SK-N-SH (cell line): Measurements from ENCODE around the gene EN2. TPM values are rescaled to one million over a fixed set of nuclear protein-coding genes. Genes with fewer than 3 reads are reported as not detected.
A peak's percentile ranks its signal among the peaks of the same experiment; 100 is the strongest.

ENCODE experiments used
- CTCF ChIA-PET: fragments of 300-600, 350-600 bp; formaldehyde crosslinking; extraction: SDS; loops from one replicate; lab custom pipeline; 2021; lab: Yijun Ruan, JAX
- POLR2A ChIA-PET: fragments of 350-600 bp; sonication (Branson Sonifier 250); formaldehyde crosslinking; extraction: SDS; loops from one replicate; lab custom pipeline; 2020; ENCODE audit warnings: antibody characterized with exemption, inconsistent platforms; lab: Yijun Ruan, JAX
- DNase-seq: peaks from one replicate; pipeline ENCODE4 v3.0.0; 2012
- H2AFZ ChIP-seq: fragments of 200-600 bp; sonication (generic); 2 replicates; pipeline ENCODE4 v1.8.1; 2016; ENCODE audit warnings: antibody characterized with exemption, mild to moderate bottlenecking, low read depth
- H3F3A ChIP-seq: fragments of 200-600 bp; sonication (generic); replicated peaks from 2 replicates; pipeline ENCODE3; 2016; ENCODE audit warnings: antibody characterized with exemption, mild to moderate bottlenecking; ENCODE audit not compliant: insufficient read depth
- H3K27ac ChIP-seq, 2 experiments: fragments of 200-500 bp in 1 of 2; fragments of 200-600 bp in 1 of 2; sonication (Bioruptor generic) in 1 of 2; sonication (generic), shearing (Covaris generic) in 1 of 2; 2 replicates each; pipeline versions ENCODE4 v1.5.1 to v1.6.1; 2014 to 2016; ENCODE audit warnings: low read depth in 2 of 2, inconsistent platforms in 1 of 2, low read length in 1 of 2, mild to moderate bottlenecking in 1 of 2, mixed read lengths in 1 of 2
- H3K27me3 ChIP-seq: fragments of 200-600 bp; sonication (generic), shearing (Covaris generic); 2 replicates; pipeline ENCODE4 v1.6.1; 2016; ENCODE audit warnings: mixed run types; ENCODE audit not compliant: insufficient read depth
- H3K36me3 ChIP-seq, 2 experiments: fragments of 200-500 bp in 1 of 2; fragments of 200-600 bp in 1 of 2; sonication (Bioruptor generic) in 1 of 2; sonication (generic) in 1 of 2; replicated peaks in 1 of 2; 2 replicates each; pipeline versions ENCODE3 to v1.5.1; 2014 to 2016; ENCODE audit warnings: low read length in 1 of 2, mild to moderate bottlenecking in 1 of 2; ENCODE audit not compliant: insufficient read depth in 2 of 2, control insufficient read depth in 1 of 2
- H3K4me1 ChIP-seq, 2 experiments: fragments of 200-500 bp in 1 of 2; fragments of 200-600 bp in 1 of 2; sonication (Bioruptor generic) in 1 of 2; sonication (generic), shearing (Covaris generic) in 1 of 2; 2 replicates each; pipeline versions ENCODE4 v1.5.1 to v1.6.1; 2014 to 2016; ENCODE audit warnings: low read depth in 1 of 2, low read length in 1 of 2, mixed run types in 1 of 2; ENCODE audit not compliant: insufficient read depth in 2 of 2, control insufficient read depth in 1 of 2
- H3K4me2 ChIP-seq: fragments of 200-600 bp; sonication (generic), shearing (Covaris generic); 2 replicates; pipeline ENCODE4 v1.6.1; 2017; ENCODE audit warnings: mixed run types
- H3K4me3 ChIP-seq, 2 experiments: fragments of 200-500 bp in 1 of 2; fragments of 200-600 bp in 1 of 2; sonication (Bioruptor generic) in 1 of 2; sonication (generic), shearing (Covaris generic) in 1 of 2; 2 replicates each; pipeline versions ENCODE4 v1.5.1 to v1.8.1; 2014 to 2016; ENCODE audit warnings: low read depth in 2 of 2, inconsistent platforms in 1 of 2, low read length in 1 of 2, mild to moderate bottlenecking in 1 of 2, mixed read lengths in 1 of 2, moderate library complexity in 1 of 2
- H3K79me2 ChIP-seq: fragments of 200-600 bp; sonication (generic); 2 replicates; pipeline ENCODE4 v1.8.1; 2017; ENCODE audit warnings: mild to moderate bottlenecking; ENCODE audit not compliant: insufficient read depth
- H3K9ac ChIP-seq: fragments of 200-600 bp; sonication (generic); 2 replicates; pipeline ENCODE4 v1.6.1; 2017; ENCODE audit warnings: mixed run types
- H3K9me2 ChIP-seq: fragments of 200-600 bp; sonication (generic); 2 replicates; pipeline ENCODE4 v1.6.1; 2017; ENCODE audit warnings: mixed run types
- H3K9me3 ChIP-seq: fragments of 200-600 bp; sonication (generic); 2 replicates; pipeline ENCODE4 v1.6.1; 2017; ENCODE audit warnings: mixed run types, mild to moderate bottlenecking, moderate library complexity
- H4K20me1 ChIP-seq: fragments of 200-600 bp; sonication (generic); 2 replicates; pipeline ENCODE4 v1.6.1; 2017; ENCODE audit warnings: mild to moderate bottlenecking, mixed run types; ENCODE audit not compliant: insufficient read depth
- CHD2 ChIP-seq: fragments of 150-350 bp; IDR thresholded peaks from 2 replicates; pipeline ENCODE4 v1.6.1; 2018; ENCODE audit warnings: low read length; ENCODE audit not compliant: partially characterized antibody
- CTCF ChIP-seq: fragments of 200-600 bp; sonication (generic); IDR thresholded peaks from 2 replicates; pipeline ENCODE4 v1.6.1; 2017; ENCODE audit warnings: antibody characterized with exemption, mild to moderate bottlenecking, moderate library complexity
- EZH2phosphoT487 ChIP-seq: fragments of 200-600 bp; sonication (generic); IDR thresholded peaks from 2 replicates; pipeline ENCODE4 v1.6.1; 2017; ENCODE audit warnings: low read depth, mixed run types, mild to moderate bottlenecking, antibody characterized with exemption, moderate library complexity, borderline replicate concordance
- FOSL2 ChIP-seq: IDR thresholded peaks from 2 replicates; pipeline ENCODE4 v1.4.0; 2012; ENCODE audit warnings: low read depth, mild to moderate bottlenecking, moderate library complexity, borderline replicate concordance
- FOXJ3 ChIP-seq: sonication (generic); formaldehyde crosslinking; IDR thresholded peaks from 2 replicates; pipeline ENCODE4 v1.5.1; 2020; ENCODE audit warnings: mild to moderate bottlenecking, missing genetic modification reagents
- FOXM1 ChIP-seq: IDR thresholded peaks from 2 replicates; pipeline ENCODE4 v1.4.0; 2012; ENCODE audit warnings: low read depth, mild to moderate bottlenecking
- GABPA ChIP-seq: IDR thresholded peaks from 2 replicates; pipeline ENCODE4 v1.4.0; 2012; ENCODE audit warnings: low read depth, mild to moderate bottlenecking
- MAX ChIP-seq: IDR thresholded peaks from 2 replicates; pipeline ENCODE4 v1.4.0; 2012; ENCODE audit warnings: low read depth
- NFIC ChIP-seq: IDR thresholded peaks from 2 replicates; pipeline ENCODE4 v1.4.0; 2012; ENCODE audit warnings: borderline replicate concordance
- NRF1 ChIP-seq: IDR thresholded peaks from 2 replicates; pipeline ENCODE4 v1.6.1; 2012; ENCODE audit warnings: low read depth, mild to moderate bottlenecking, low read length
- PBX3 ChIP-seq: IDR thresholded peaks from 2 replicates; pipeline ENCODE4; 2012
- TCF12 ChIP-seq: IDR thresholded peaks from 2 replicates; pipeline ENCODE4 v1.4.0; 2012
- USF2 ChIP-seq: fragments of 150-350 bp; IDR thresholded peaks from 2 replicates; pipeline ENCODE4 v1.6.1; 2017; ENCODE audit warnings: antibody characterized with exemption, low read length, low read depth, borderline replicate concordance
- WGBS: methylation state at CpG from one replicate; pipeline ENCODE4 v1.1.6; 2017; ENCODE audit warnings: low lambda C conversion rate; 5-methylcytosine and 5-hydroxymethylcytosine counted together
- polyA plus RNA-seq, 3 experiments: library from polyadenylated mRNA; depleted of rRNA; stranded (reverse); fragments of >200 nt; gene quantifications; 2 replicates each; pipeline ENCODE4 v1.2.3, GENCODE V29; 2012

EN2 gene
- polyA plus RNA-seq, 1 of the 3 experiments (the other 2 are of a cell fraction), result 0.02 TPM

- TF ChIP-seq MAX, result no peak
Observed at GRCh38 chr7:155509359-155509724, 51.4 kb downstream of the EN2 start (continued).

GRCh38 chr7:155509725-155510551, 52.0 kb downstream of the EN2 start:
- no peak overlapping the region for H2AFZ ChIP-seq
- no peaks in the 10 kb centered on the region for H3K79me2 ChIP-seq
- H3F3A ChIP-seq, result no peaks in the 10 kb centered on the region
- DNase-seq, result no peak
- peaks cover 86% of the 10 kb centered on the region for H3K27me3 ChIP-seq
- no peaks in the 10 kb centered on the region for H3K36me3 ChIP-seq
- no peaks in the 10 kb centered on the region for H3K4me1 ChIP-seq
- H3K9me2 ChIP-seq, result no peaks in the 10 kb centered on the region
- H4K20me1 ChIP-seq, result no peaks in the 10 kb centered on the region
- WGBS, result 14% methylated on average over 52 of the region's 68 CpGs
- H3K9me3 ChIP-seq, result no peaks in the 10 kb centered on the region; the same call in 1 of the 2 replicates
- H3K27ac ChIP-seq, result no peak overlapping the region
- no peak overlapping the region for H3K9ac ChIP-seq
- H3K4me3 ChIP-seq, result no peak overlapping the region
- H3K4me2 ChIP-seq, result no peak overlapping the region
- CTCF ChIA-PET, result interaction anchor here (1.3 to 1.8 kb wide), 3 partner anchors 9 to 165 kb away, joined by 3 to 5 read pairs (median 4); no protein-coding TSS in a partner anchor
- peak; percentile 79; the same call in 1 of the 2 replicates for TF ChIP-seq EZH2phosphoT487
- no peak for TF ChIP-seq NRF1
- POLR2A ChIA-PET, result no interaction called here

GRCh38 chr7:155510975-155511701, 53.2 kb downstream of the EN2 start:
- TF ChIP-seq EZH2phosphoT487 (no peak), FOXJ3 (CRISPR knock-in tag) (no peak), GABPA (no peak)
- Histone ChIP-seq H3K27me3 (peaks cover 86% of the 10 kb centered on the region), H4K20me1 (no peaks in the 10 kb centered on the region), H2AFZ (no peak overlapping the region), H3K4me3 (no peak overlapping the region), H3K9ac (no peak overlapping the region), H3K79me2 (no peaks in the 10 kb centered on the region), H3F3A (no peaks in the 10 kb centered on the region), H3K27ac (no peak overlapping the region), H3K9me3 (no peaks in the 10 kb centered on the region; the same call in 1 of the 2 replicates), H3K4me1 (no peaks in the 10 kb centered on the region), H3K36me3 (no peaks in the 10 kb centered on the region), H3K9me2 (no peaks in the 10 kb centered on the region), H3K4me2 (no peak overlapping the region)
- DNase-seq, result no peak
- ChIA-PET CTCF (interaction anchor here (0.8 to 1.8 kb wide), 5 partner anchors 10 to 166 kb away, joined by 3 to 5 read pairs (median 3); no protein-coding TSS in a partner anchor), POLR2A (no interaction called here)
- WGBS, result 9% methylated on average over 6 of the region's 6 CpGs

- Histone ChIP-seq H3K4me3 (no peak overlapping the region), H2AFZ (no peak overlapping the region), H3K9ac (no peak overlapping the region), H3K9me3 (no peaks in the 10 kb centered on the region; the same call in 1 of the 2 replicates), H3K27ac (no peak overlapping the region), H3K9me2 (no peaks in the 10 kb centered on the region), H3F3A (no peaks in the 10 kb centered on the region), H3K4me2 (no peak overlapping the region), H3K79me2 (no peaks in the 10 kb centered on the region), H4K20me1 (no peaks in the 10 kb centered on the region), H3K36me3 (no peaks in the 10 kb centered on the region), H3K4me1 (no peaks in the 10 kb centered on the region), H3K27me3 (peaks cover 86% of the 10 kb centered on the region)
- ChIA-PET CTCF (interaction anchor here (0.8 to 1.8 kb wide), 4 partner anchors 11 to 167 kb away, joined by 3 to 5 read pairs (median 3); no protein-coding TSS in a partner anchor), POLR2A (no interaction called here)
- 3% methylated on average over 5 of the region's 5 CpGs for WGBS
- DNase-seq, result no peak
- TF ChIP-seq USF2 (no peak), CHD2 (no peak), EZH2phosphoT487 (no peak), FOSL2 (no peak), NFIC (no peak), CTCF (no peak), PBX3 (no peak), TCF12 (no peak), FOXM1 (no peak)
Observed at GRCh38 chr7:155511702-155511996, 53.7 kb downstream of the EN2 start.
